HEK293 (cell line): ENCODE results near the gene S1PR3.

Source experiments
- MEIS1 ChIP-seq: sonication (generic); formaldehyde crosslinking; IDR thresholded peaks from 2 replicates; pipeline ENCODE4 v1.8.1; 2022; ENCODE audit warnings: missing genetic modification reagents, mild to moderate bottlenecking, borderline replicate concordance
- OVOL3 ChIP-seq: fragments of 450-650 bp; formaldehyde crosslinking; IDR thresholded peaks from 2 replicates; pipeline ENCODE4 v1.5.1; 2016; ENCODE audit warnings: missing biosample characterization, missing genetic modification characterization
- TCF7L2 ChIP-seq: IDR thresholded peaks from 2 replicates; pipeline ENCODE4 v1.6.1; 2011; ENCODE audit warnings: low read depth, mild to moderate bottlenecking, inconsistent platforms, low read length, moderate library complexity, borderline replicate concordance
- YY1 ChIP-seq: fragments of 450-650 bp; formaldehyde crosslinking; IDR thresholded peaks from 2 replicates; pipeline ENCODE4 v1.5.1; 2018; ENCODE audit warnings: missing biosample characterization, missing genetic modification characterization
- ZBTB26 ChIP-seq: fragments of 450-650 bp; formaldehyde crosslinking; optimal IDR thresholded peaks from 2 replicates; pipeline ENCODE3; 2016; ENCODE audit warnings: missing biosample characterization, mild to moderate bottlenecking, missing genetic modification characterization
- ZNF114 ChIP-seq: fragments of 450-650 bp; formaldehyde crosslinking; IDR thresholded peaks from 2 replicates; pipeline ENCODE4 v1.5.0; 2017; ENCODE audit warnings: missing biosample characterization, missing genetic modification characterization
- ZNF174 ChIP-seq: fragments of 450-650 bp; formaldehyde crosslinking; IDR thresholded peaks from 2 replicates; pipeline ENCODE4 v1.5.0; 2017; ENCODE audit warnings: missing biosample characterization, mild to moderate bottlenecking, missing genetic modification characterization
- ZNF366 ChIP-seq: fragments of 450-650 bp; formaldehyde crosslinking; conservative IDR thresholded peaks from 2 replicates; pipeline ENCODE4 v1.5.1; 2016; ENCODE audit warnings: missing biosample characterization, missing genetic modification characterization
- ZNF423 ChIP-seq: fragments of 450-650 bp; formaldehyde crosslinking; IDR thresholded peaks from 2 replicates; pipeline ENCODE4 v1.5.1; 2016; ENCODE audit warnings: missing biosample characterization, missing genetic modification characterization
- TF ChIP-seq, protein P1 (sequence below): fragments of 450-650 bp; formaldehyde crosslinking; IDR thresholded peaks from 2 replicates; pipeline ENCODE4 v1.5.1; 2016; ENCODE audit warnings: missing biosample characterization, missing genetic modification characterization
- TF ChIP-seq, protein P2 (sequence below): fragments of 450-650 bp; IDR thresholded peaks from 2 replicates; pipeline ENCODE4 v1.5.1; 2018; ENCODE audit warnings: missing biosample characterization, mild to moderate bottlenecking, missing genetic modification characterization
- TF ChIP-seq, protein P3 (sequence below): fragments of 450-650 bp; formaldehyde crosslinking; IDR thresholded peaks from 2 replicates; pipeline ENCODE4 v1.5.1; 2016; ENCODE audit warnings: missing biosample characterization, missing genetic modification characterization
- TF ChIP-seq, protein P4 (sequence below): sonication (generic); formaldehyde crosslinking; IDR thresholded peaks from 2 replicates; pipeline ENCODE4 v1.8.1; 2022; ENCODE audit warnings: mild to moderate bottlenecking, moderate library complexity, missing genetic modification reagents

- TF ChIP-seq ZNF366: no peak
- TF ChIP-seq, protein P1, sequence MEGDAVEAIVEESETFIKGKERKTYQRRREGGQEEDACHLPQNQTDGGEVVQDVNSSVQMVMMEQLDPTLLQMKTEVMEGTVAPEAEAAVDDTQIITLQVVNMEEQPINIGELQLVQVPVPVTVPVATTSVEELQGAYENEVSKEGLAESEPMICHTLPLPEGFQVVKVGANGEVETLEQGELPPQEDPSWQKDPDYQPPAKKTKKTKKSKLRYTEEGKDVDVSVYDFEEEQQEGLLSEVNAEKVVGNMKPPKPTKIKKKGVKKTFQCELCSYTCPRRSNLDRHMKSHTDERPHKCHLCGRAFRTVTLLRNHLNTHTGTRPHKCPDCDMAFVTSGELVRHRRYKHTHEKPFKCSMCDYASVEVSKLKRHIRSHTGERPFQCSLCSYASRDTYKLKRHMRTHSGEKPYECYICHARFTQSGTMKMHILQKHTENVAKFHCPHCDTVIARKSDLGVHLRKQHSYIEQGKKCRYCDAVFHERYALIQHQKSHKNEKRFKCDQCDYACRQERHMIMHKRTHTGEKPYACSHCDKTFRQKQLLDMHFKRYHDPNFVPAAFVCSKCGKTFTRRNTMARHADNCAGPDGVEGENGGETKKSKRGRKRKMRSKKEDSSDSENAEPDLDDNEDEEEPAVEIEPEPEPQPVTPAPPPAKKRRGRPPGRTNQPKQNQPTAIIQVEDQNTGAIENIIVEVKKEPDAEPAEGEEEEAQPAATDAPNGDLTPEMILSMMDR (tag by site-specific recombination): no peak
- no peak for TF ChIP-seq ZNF174 (tag by site-specific recombination)
- TF ChIP-seq, protein P2, sequence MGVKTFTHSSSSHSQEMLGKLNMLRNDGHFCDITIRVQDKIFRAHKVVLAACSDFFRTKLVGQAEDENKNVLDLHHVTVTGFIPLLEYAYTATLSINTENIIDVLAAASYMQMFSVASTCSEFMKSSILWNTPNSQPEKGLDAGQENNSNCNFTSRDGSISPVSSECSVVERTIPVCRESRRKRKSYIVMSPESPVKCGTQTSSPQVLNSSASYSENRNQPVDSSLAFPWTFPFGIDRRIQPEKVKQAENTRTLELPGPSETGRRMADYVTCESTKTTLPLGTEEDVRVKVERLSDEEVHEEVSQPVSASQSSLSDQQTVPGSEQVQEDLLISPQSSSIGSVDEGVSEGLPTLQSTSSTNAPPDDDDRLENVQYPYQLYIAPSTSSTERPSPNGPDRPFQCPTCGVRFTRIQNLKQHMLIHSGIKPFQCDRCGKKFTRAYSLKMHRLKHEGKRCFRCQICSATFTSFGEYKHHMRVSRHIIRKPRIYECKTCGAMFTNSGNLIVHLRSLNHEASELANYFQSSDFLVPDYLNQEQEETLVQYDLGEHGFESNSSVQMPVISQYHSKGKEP: no peak
- TF ChIP-seq ZNF114 (tag by site-specific recombination): no peak
- TF ChIP-seq YY1 (tag by site-specific recombination): no peak
- no peak for TF ChIP-seq TCF7L2
- TF ChIP-seq OVOL3: no peak
- TF ChIP-seq ZBTB26 (tag by site-specific recombination): no peak
- TF ChIP-seq, protein P3, sequence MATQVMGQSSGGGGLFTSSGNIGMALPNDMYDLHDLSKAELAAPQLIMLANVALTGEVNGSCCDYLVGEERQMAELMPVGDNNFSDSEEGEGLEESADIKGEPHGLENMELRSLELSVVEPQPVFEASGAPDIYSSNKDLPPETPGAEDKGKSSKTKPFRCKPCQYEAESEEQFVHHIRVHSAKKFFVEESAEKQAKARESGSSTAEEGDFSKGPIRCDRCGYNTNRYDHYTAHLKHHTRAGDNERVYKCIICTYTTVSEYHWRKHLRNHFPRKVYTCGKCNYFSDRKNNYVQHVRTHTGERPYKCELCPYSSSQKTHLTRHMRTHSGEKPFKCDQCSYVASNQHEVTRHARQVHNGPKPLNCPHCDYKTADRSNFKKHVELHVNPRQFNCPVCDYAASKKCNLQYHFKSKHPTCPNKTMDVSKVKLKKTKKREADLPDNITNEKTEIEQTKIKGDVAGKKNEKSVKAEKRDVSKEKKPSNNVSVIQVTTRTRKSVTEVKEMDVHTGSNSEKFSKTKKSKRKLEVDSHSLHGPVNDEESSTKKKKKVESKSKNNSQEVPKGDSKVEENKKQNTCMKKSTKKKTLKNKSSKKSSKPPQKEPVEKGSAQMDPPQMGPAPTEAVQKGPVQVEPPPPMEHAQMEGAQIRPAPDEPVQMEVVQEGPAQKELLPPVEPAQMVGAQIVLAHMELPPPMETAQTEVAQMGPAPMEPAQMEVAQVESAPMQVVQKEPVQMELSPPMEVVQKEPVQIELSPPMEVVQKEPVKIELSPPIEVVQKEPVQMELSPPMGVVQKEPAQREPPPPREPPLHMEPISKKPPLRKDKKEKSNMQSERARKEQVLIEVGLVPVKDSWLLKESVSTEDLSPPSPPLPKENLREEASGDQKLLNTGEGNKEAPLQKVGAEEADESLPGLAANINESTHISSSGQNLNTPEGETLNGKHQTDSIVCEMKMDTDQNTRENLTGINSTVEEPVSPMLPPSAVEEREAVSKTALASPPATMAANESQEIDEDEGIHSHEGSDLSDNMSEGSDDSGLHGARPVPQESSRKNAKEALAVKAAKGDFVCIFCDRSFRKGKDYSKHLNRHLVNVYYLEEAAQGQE (tag by site-specific recombination): no peak
- TF ChIP-seq, protein P4, sequence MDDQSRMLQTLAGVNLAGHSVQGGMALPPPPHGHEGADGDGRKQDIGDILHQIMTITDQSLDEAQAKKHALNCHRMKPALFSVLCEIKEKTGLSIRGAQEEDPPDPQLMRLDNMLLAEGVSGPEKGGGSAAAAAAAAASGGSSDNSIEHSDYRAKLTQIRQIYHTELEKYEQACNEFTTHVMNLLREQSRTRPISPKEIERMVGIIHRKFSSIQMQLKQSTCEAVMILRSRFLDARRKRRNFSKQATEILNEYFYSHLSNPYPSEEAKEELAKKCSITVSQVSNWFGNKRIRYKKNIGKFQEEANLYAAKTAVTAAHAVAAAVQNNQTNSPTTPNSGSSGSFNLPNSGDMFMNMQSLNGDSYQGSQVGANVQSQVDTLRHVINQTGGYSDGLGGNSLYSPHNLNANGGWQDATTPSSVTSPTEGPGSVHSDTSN: no peak
- TF ChIP-seq MEIS1: no peak
- TF ChIP-seq ZNF423: no peak
These were observed 1.3 kb downstream of the S1PR3 start for GRCh38 chr9:88992556-88992955.
